ENCODE data around the gene REEP3. TPM values are rescaled to one million over a fixed set of nuclear protein-coding genes. Genes with fewer than 3 reads are reported as not detected.

Gene REEP3
- total RNA-seq, 1 donor from 2014 or later, result 9.7 TPM

- TF ChIP-seq, protein P1, sequence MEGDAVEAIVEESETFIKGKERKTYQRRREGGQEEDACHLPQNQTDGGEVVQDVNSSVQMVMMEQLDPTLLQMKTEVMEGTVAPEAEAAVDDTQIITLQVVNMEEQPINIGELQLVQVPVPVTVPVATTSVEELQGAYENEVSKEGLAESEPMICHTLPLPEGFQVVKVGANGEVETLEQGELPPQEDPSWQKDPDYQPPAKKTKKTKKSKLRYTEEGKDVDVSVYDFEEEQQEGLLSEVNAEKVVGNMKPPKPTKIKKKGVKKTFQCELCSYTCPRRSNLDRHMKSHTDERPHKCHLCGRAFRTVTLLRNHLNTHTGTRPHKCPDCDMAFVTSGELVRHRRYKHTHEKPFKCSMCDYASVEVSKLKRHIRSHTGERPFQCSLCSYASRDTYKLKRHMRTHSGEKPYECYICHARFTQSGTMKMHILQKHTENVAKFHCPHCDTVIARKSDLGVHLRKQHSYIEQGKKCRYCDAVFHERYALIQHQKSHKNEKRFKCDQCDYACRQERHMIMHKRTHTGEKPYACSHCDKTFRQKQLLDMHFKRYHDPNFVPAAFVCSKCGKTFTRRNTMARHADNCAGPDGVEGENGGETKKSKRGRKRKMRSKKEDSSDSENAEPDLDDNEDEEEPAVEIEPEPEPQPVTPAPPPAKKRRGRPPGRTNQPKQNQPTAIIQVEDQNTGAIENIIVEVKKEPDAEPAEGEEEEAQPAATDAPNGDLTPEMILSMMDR (IDR thresholded peaks at IDR 0.05), result no peak
- no peak overlapping the region for H3K27ac Mint-ChIP-seq
- POLR2A ChIA-PET, result no interaction called here
- ATAC-seq (ENCODE audit: low read depth) (no peak), DNase-seq (no peak)
- peaks cover 4% of the 10 kb centered on the region for H3K36me3 Mint-ChIP-seq (ENCODE audit: low read depth)
- H3K4me1 Mint-ChIP-seq, result peaks cover 3% of the 10 kb centered on the region
- CTCF ChIA-PET, result no interaction called here
- intact Hi-C loops (cut with micrococcal nuclease), result no loop called here
- no peaks in the 10 kb centered on the region for H3K27me3 Mint-ChIP-seq
- no peaks in the 10 kb centered on the region for H3K9me3 Mint-ChIP-seq
- H3K4me3 Mint-ChIP-seq, result no peak overlapping the region
These were observed 26.6 kb downstream of the REEP3 start for GRCh38 chr10:63547628-63548360.

GRCh38 chr10:63548860-63549259, 27.7 kb downstream of the REEP3 start:
- H3K27me3 Mint-ChIP-seq, result no peaks in the 10 kb centered on the region
- TF ChIP-seq, protein P1 (IDR thresholded peaks at IDR 0.05), result no peak
- CTCF ChIA-PET, result no interaction called here
- no peak overlapping the region for H3K27ac Mint-ChIP-seq
- peaks cover 11% of the 10 kb centered on the region for H3K4me1 Mint-ChIP-seq
- intact Hi-C loops (cut with micrococcal nuclease), result no loop called here
- no peak for ATAC-seq (ENCODE audit: low read depth)
- DNase-seq, result no peak
- H3K36me3 Mint-ChIP-seq (ENCODE audit: low read depth), result peaks cover 4% of the 10 kb centered on the region
- H3K4me3 Mint-ChIP-seq, result no peak overlapping the region
- POLR2A ChIA-PET, result interaction anchor here (0.6 kb wide), 1 partner anchor 81 kb away, joined by 3 read pairs; no protein-coding TSS in a partner anchor
- H3K9me3 Mint-ChIP-seq, result no peaks in the 10 kb centered on the region

- no peak for ATAC-seq (ENCODE audit: low read depth)
- H3K9me3 Mint-ChIP-seq, result no peaks in the 10 kb centered on the region
- peaks cover 4% of the 10 kb centered on the region for H3K36me3 Mint-ChIP-seq (ENCODE audit: low read depth)
- intact Hi-C loops (cut with micrococcal nuclease), result no loop called here
- ChIA-PET CTCF (no interaction called here), POLR2A (no interaction called here)
- DNase-seq, result no peak
- H3K4me3 Mint-ChIP-seq, result no peak overlapping the region
- TF ChIP-seq, protein P1 (IDR thresholded peaks at IDR 0.05), result no peak
- H3K27ac Mint-ChIP-seq, result no peak overlapping the region
- H3K27me3 Mint-ChIP-seq, result no peaks in the 10 kb centered on the region
- H3K4me1 Mint-ChIP-seq, result peaks cover 20% of the 10 kb centered on the region
These were observed 28.6 kb downstream of the REEP3 start for GRCh38 chr10:63549810-63550209.

DNA sequence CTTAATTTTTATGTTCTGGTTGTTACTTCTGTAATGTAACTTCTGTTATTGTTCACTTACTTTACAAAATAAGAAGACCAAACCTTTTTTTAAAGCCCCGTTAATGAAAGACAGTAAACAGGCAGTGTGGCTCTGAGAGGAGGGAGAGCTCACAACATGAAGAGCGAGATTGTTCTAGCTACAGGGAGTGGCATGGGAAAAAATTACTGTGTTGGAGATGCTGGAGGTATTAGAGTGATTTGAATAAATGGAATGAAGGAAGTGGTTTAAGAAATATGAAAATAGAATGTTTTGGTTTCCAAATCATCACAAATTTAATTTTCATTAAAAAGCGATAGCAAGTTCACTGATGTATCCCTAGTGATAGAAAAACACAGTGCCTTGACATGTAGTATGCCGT, 31.8 kb downstream of the REEP3 start:
- Mint-ChIP-seq H3K4me1 (peaks cover 27% of the 10 kb centered on the region), H3K36me3 (ENCODE audit: low read depth) (no peaks in the 10 kb centered on the region), H3K27ac (peak overlapping the region; percentile 19), H3K27me3 (no peaks in the 10 kb centered on the region), H3K9me3 (no peaks in the 10 kb centered on the region), H3K4me3 (no peak overlapping the region)
- intact Hi-C loops (cut with micrococcal nuclease), result no loop called here
- POLR2A ChIA-PET, result interaction anchor here (0.6 kb wide), 2 partner anchors 10 to 408 kb away, joined by 3 read pairs; no protein-coding TSS in a partner anchor
- ATAC-seq (ENCODE audit: low read depth), result no peak
- no peak for DNase-seq
- TF ChIP-seq, protein P1 (IDR thresholded peaks at IDR 0.05), result no peak
- CTCF ChIA-PET, result no interaction called here

- Mint-ChIP-seq H3K27me3 (no peaks in the 10 kb centered on the region), H3K9me3 (no peaks in the 10 kb centered on the region), H3K36me3 (ENCODE audit: low read depth) (no peaks in the 10 kb centered on the region), H3K4me3 (no peak overlapping the region), H3K4me1 (peaks cover 27% of the 10 kb centered on the region), H3K27ac (no peak overlapping the region)
- CTCF ChIA-PET, result no interaction called here
- DNase-seq (no peak), ATAC-seq (ENCODE audit: low read depth) (no peak)
- intact Hi-C loops (cut with micrococcal nuclease), result no loop called here
- POLR2A ChIA-PET, result interaction anchor here (0.7 kb wide), 1 partner anchor 1638 kb away, joined by 3 read pairs; no protein-coding TSS in a partner anchor
- TF ChIP-seq, protein P1 (IDR thresholded peaks at IDR 0.05), result no peak
These were observed 32.3 kb downstream of the REEP3 start for GRCh38 chr10:63553473-63553872.

Measured in activated B cell treated with CpG ODN at 0.5 μM for 24 hours (primary cell).